ENCODE data around the gene C14orf39. TPM values are rescaled to one million over a fixed set of nuclear protein-coding genes. Genes with fewer than 3 reads are reported as not detected.

The C14orf39 gene
- total RNA-seq, result not detected

- H3K4me3 ChIP-seq (ENCODE audit: low read depth, poor library complexity, severe bottlenecking), result no peak within 1 kb of the TSS
- intact Hi-C loops (cut with DNase I; ENCODE audit: low total_unique reads), result no loop called here
- 3 to 7% methylated on average over 47 to 57 of the region's 57 CpGs for WGBS, 2 donors
- no peak for TF ChIP-seq CTCF (IDR thresholded peaks at IDR 0.05)
- TF ChIP-seq POLR2A (IDR thresholded peaks at IDR 0.05), result no peak
- no peak for DNase-seq (ENCODE audit: low spot score in 2 of 2)
Measured at GRCh38 chr14:60485598-60486251, at the start of gene C14orf39. Gene C14orf39 (minus strand): TSS chr14:60486063. CDS start chr14:60485078, 985 bp downstream.

- TF ChIP-seq CTCF (IDR thresholded peaks at IDR 0.05) (no peak), POLR2A (IDR thresholded peaks at IDR 0.05) (no peak)
- intact Hi-C loops (cut with DNase I; ENCODE audit: low total_unique reads), result no loop called here
- H3K4me3 ChIP-seq (ENCODE audit: low read depth, poor library complexity, severe bottlenecking), result no peak overlapping the region
- 58 to 77% methylated on average over 3 of the region's 3 CpGs for WGBS, 2 donors
- no peak for DNase-seq (ENCODE audit: low spot score in 2 of 2)
Measured at GRCh38 chr14:60532442-60532841, 46.6 kb upstream of the C14orf39 start.

- H3K4me3 ChIP-seq (ENCODE audit: low read depth, poor library complexity, severe bottlenecking), result no peak overlapping the region
- DNase-seq (ENCODE audit: low spot score in 2 of 2), result no peak
- 18 to 19% methylated on average over 29 to 33 of the region's 66 CpGs for whole genome bisulfite sequencing, 2 donors
- intact Hi-C loops (cut with DNase I; ENCODE audit: low total_unique reads), result no loop called here
- TF ChIP-seq POLR2A (IDR thresholded peaks at IDR 0.05) (no peak), CTCF (IDR thresholded peaks at IDR 0.05) (no peak)
Measured at GRCh38 chr14:60515511-60516289, 29.8 kb upstream of the C14orf39 start.

GRCh38 chr14:60514741-60515491, 29.1 kb upstream of the C14orf39 start:
- no peak overlapping the region for H3K4me3 ChIP-seq (ENCODE audit: low read depth, poor library complexity, severe bottlenecking)
- 3 to 5% methylated on average over 51 to 55 of the region's 79 CpGs for WGBS, 2 donors
- no peak for TF ChIP-seq POLR2A (IDR thresholded peaks at IDR 0.05)
- no peak for TF ChIP-seq CTCF (IDR thresholded peaks at IDR 0.05)
- DNase-seq (ENCODE audit: low spot score in 2 of 2), result no peak
- intact Hi-C loops (cut with DNase I; ENCODE audit: low total_unique reads), result no loop called here

GRCh38 chr14:60514378-60514740, 28.5 kb upstream of the C14orf39 start:
- DNase-seq (ENCODE audit: low spot score in 2 of 2), result no peak
- intact Hi-C loops (cut with DNase I; ENCODE audit: low total_unique reads), result no loop called here
- TF ChIP-seq CTCF (IDR thresholded peaks at IDR 0.05) (no peak), POLR2A (IDR thresholded peaks at IDR 0.05) (no peak)
- WGBS, 2 donors, result 6 to 8% methylated on average over 10 of the region's 10 CpGs
- no peak overlapping the region for H3K4me3 ChIP-seq (ENCODE audit: low read depth, poor library complexity, severe bottlenecking)

All from lower leg skin (tissue), 4 donors.